Neural crest cell (in vitro differentiated cells): ENCODE data around the gene NCAN. TPM values are rescaled to one million over a fixed set of nuclear protein-coding genes. Genes with fewer than 3 reads are reported as not detected.

Source experiments
- DNase-seq: peaks from one replicate; pipeline ENCODE4 v3.0.0; 2021; ENCODE audit warnings: low read depth, mixed read lengths, low spot score
- H3K27ac Mint-ChIP-seq: one replicate; pipeline ENCODE4 v1.8.0; 2021; ENCODE audit warnings: mild to moderate bottlenecking, mixed read lengths; ENCODE audit not compliant: unreplicated experiment
- H3K27me3 Mint-ChIP-seq: 2 replicates; pipeline ENCODE4 v1.8.0; 2021; ENCODE audit warnings: low read depth, mild to moderate bottlenecking, mixed read lengths
- H3K36me3 Mint-ChIP-seq: 2 replicates; pipeline ENCODE4 v1.8.0; 2021; ENCODE audit warnings: low read depth, mild to moderate bottlenecking, mixed read lengths
- H3K4me1 Mint-ChIP-seq: 2 replicates; pipeline ENCODE4 v1.8.0; 2021; ENCODE audit warnings: mixed read lengths
- H3K4me3 Mint-ChIP-seq: one replicate; pipeline ENCODE4 v1.8.0; 2021; ENCODE audit warnings: mild to moderate bottlenecking, mixed read lengths
- H3K9me3 Mint-ChIP-seq: 2 replicates; pipeline ENCODE4 v1.8.0; 2021; ENCODE audit warnings: mixed read lengths
- total RNA-seq: library from RNA; stranded (reverse); gene quantifications from 2 replicates; pipeline ENCODE4 v1.2.1, GENCODE V29; 2021
- TF ChIP-seq, protein P1 (sequence below): fragments of 200-600 bp; sonication (generic); conservative IDR thresholded peaks from 2 replicates; pipeline ENCODE4 v1.5.0; 2021; ENCODE audit warnings: antibody characterized with exemption, mild to moderate bottlenecking

NCAN gene
- total RNA-seq, 1 donor from 2014 or later, result 12.3 TPM

DNA sequence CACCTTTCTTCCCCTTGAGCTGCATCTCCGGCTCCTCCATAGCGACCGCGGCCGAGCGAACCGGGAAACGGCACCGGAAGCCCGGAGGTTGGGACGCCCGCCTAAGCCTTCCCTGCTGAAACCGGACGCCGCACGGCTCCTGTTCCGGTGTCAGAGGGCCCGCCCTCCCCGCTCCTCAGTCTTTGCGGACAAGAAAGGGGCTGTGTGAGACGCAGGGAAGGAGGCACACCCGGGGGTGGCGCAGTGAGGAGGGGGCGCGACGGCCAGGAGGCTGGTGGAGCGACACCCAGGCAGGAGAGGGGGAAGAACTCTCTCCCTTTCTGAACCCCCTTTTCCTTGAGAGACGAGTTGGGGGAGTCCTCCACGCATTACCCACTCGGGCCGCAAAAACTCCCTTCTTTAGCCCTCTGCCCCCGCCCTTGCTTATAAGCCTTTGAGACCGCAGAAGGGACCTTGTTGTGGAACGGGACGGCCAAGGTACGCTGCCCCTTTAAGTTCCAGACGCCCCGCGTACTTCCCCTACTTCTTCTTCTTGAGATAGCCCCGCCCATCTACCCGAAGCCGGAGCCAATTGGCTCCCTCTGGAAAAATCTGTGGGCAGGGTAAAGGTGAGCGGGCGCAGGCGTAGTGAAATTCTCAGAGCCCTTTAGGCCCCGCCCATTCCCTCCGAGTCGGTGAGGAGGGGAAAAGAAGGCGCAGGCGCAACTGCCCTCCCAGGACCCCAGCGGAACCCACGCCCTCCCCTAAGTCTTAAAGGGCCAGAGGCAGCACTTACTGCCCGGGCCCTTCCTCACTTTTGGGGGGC lies 19.5 kb upstream of the NCAN start, which contains the start of the genes BORCS8 and RFXANK:
Gene BORCS8, minus strand, starts transcription at position 75 of the 805 bp plus-strand sequence. Its CDS starts 35 bp downstream, at position 40.
Gene RFXANK, plus strand, starts transcription at position 181 of the 805 bp plus-strand sequence. CDS start 1,689 bp downstream, outside the sequence.
- Mint-ChIP-seq H3K27me3 (no peaks in the 10 kb centered on the region), H3K9me3 (no peaks in the 10 kb centered on the region), H3K36me3 (peaks cover 6% of the 10 kb centered on the region), H3K27ac (peak within 1 kb of the TSS; percentile 97), H3K4me1 (peaks cover 35% of the 10 kb centered on the region), H3K4me3 (peak within 1 kb of the TSS; percentile 100)
- DNase-seq, result peak; percentile 99
- TF ChIP-seq, protein P1, sequence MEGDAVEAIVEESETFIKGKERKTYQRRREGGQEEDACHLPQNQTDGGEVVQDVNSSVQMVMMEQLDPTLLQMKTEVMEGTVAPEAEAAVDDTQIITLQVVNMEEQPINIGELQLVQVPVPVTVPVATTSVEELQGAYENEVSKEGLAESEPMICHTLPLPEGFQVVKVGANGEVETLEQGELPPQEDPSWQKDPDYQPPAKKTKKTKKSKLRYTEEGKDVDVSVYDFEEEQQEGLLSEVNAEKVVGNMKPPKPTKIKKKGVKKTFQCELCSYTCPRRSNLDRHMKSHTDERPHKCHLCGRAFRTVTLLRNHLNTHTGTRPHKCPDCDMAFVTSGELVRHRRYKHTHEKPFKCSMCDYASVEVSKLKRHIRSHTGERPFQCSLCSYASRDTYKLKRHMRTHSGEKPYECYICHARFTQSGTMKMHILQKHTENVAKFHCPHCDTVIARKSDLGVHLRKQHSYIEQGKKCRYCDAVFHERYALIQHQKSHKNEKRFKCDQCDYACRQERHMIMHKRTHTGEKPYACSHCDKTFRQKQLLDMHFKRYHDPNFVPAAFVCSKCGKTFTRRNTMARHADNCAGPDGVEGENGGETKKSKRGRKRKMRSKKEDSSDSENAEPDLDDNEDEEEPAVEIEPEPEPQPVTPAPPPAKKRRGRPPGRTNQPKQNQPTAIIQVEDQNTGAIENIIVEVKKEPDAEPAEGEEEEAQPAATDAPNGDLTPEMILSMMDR, result no peak

DNA sequence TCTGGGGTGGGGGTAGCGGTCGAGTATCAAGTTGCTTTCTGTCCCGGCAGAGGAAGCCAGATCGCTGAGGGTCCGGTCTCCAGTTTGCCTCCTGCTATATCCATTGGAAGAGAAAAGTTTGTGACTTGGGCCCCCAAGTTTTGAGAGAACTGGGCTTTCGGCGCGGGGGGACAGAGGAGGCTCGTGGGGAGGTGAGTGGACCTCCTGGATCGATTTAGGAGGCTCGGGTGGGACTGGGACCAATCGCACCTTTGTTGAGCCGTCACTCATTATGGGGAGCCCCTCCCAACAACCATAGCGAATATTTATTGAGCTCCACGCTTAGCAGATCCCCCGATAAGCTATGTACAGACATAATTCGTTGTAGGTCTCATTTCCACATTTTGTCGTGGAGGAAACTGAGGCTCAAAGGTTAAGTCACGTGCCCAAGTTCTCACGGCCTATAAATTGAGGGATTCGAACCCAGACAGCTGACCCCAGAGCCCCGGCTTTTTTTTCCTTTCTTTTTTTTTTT lies 18.8 kb upstream of the NCAN start:
- peaks cover 6% of the 10 kb centered on the region for H3K36me3 Mint-ChIP-seq
- peak overlapping the region; percentile 97 for H3K27ac Mint-ChIP-seq
- peak overlapping the region; percentile 100 for H3K4me3 Mint-ChIP-seq
- no peaks in the 10 kb centered on the region for H3K9me3 Mint-ChIP-seq
- no peak for DNase-seq
- TF ChIP-seq, protein P1, result no peak
- H3K27me3 Mint-ChIP-seq, result no peaks in the 10 kb centered on the region
- peaks cover 35% of the 10 kb centered on the region for H3K4me1 Mint-ChIP-seq

DNA sequence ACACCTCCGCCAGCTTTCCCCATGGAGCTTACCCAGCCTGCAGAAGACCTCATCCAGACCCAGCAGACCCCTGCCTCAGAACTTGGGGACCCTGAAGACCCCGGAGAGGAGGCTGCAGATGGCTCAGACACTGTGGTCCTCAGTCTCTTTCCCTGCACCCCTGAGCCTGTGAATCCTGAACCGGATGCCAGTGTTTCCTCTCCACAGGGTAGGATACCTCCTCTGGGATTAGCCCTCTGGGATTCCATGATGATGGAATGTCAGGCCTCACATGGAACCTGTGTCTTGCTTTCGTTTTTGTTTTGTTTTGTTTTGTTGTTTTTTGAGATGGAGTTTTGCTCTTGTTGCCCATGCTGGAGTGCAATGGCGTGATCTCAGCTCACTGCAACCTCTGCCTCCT lies 17.8 kb upstream of the NCAN start:
- TF ChIP-seq, protein P1, result no peak
- H3K4me3 Mint-ChIP-seq, result peak overlapping the region; percentile 100
- no peaks in the 10 kb centered on the region for H3K27me3 Mint-ChIP-seq
- no peaks in the 10 kb centered on the region for H3K9me3 Mint-ChIP-seq
- DNase-seq, result no peak
- no peak overlapping the region for H3K27ac Mint-ChIP-seq
- H3K36me3 Mint-ChIP-seq, result peaks cover 6% of the 10 kb centered on the region
- peaks cover 35% of the 10 kb centered on the region for H3K4me1 Mint-ChIP-seq

DNA sequence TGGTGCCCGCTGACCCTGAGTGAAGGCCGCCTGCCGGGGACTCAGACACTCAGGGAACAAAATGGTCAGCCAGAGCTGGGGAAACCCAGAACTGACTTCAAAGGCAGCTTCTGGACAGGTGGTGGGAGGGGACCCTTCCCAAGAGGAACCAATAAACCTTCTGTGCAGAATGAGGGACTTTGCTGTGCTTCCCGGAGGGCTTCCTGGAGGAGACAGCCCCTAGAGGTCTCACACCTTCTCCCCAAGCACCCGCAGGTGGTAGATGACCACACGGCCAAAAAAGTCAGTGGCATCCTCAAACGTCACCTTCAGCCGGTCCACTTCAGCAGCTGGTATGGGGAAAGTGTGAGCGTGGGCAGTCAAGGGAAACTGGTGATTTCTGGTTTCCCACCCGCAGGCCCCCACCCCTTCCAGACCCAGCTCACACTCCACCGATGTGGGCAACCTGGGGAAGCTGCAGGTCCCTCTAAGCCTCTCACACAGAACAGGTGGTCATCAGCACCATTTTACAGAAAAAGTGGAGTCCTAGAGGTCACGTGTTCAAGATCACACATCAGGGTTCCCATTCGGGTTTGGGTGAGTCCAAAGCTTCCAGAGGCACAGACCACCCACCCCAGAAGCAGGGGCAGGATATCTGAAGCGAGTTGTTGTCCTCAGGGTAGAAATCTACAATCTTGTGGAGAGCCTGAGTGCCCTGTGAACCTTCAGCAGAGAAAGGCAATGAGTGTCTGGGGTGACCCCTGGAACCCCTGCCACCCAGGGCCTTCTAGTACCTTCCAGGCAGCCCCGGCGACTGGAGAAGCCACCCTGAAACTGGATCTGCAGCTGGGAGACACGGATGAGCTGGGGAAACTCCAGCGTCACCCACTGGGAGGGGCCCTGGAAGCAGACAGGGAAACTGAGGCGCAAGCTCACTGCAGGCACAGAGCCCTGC lies 9.8 kb upstream of the NCAN start:
- TF ChIP-seq, protein P1, result no peak
- DNase-seq, result no peak
- no peak overlapping the region for H3K27ac Mint-ChIP-seq
- H3K4me3 Mint-ChIP-seq, result peak overlapping the region; percentile 97
- H3K27me3 Mint-ChIP-seq, result peaks cover 23% of the 10 kb centered on the region
- no peaks in the 10 kb centered on the region for H3K36me3 Mint-ChIP-seq
- no peaks in the 10 kb centered on the region for H3K9me3 Mint-ChIP-seq
- H3K4me1 Mint-ChIP-seq, result peaks cover 17% of the 10 kb centered on the region

DNA sequence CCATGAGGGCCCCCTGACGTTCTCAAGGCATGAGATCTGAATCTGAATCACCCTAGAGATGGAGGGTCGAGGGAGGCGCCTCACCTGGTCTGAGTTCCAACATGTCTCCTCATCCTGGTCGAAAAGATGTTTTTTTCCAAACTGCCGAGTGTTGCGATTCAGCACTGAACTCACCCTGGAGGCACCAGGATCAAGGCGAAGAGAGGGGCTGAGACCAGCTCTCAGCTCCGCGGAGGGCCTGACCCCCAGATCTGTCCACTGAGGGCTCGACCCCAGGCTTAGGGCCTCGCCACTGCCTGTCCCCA lies 9.1 kb upstream of the NCAN start:
- Mint-ChIP-seq H3K9me3 (no peaks in the 10 kb centered on the region), H3K27ac (peak overlapping the region; percentile 88), H3K36me3 (no peaks in the 10 kb centered on the region), H3K27me3 (peaks cover 30% of the 10 kb centered on the region), H3K4me1 (peaks cover 22% of the 10 kb centered on the region), H3K4me3 (peak overlapping the region; percentile 97)
- no peak for DNase-seq
- TF ChIP-seq, protein P1, result no peak
